Cardiac muscle cell (in vitro differentiated cells and primary cell): Measurements from ENCODE around the gene PDE6A. TPM values are rescaled to one million over a fixed set of nuclear protein-coding genes. Genes with fewer than 3 reads are reported as not detected.

Source experiments
- DNase-seq, 2 donors: peaks; one replicate each; pipeline versions ENCODE4 v3.0.0 to v3.0.0-alpha.2; 2010 to 2017; ENCODE audit warnings: low read depth in 1 of 2, low spot score in 1 of 2
- H3K27ac ChIP-seq: fragments of 200-600 bp; sonication (generic); 2 replicates; pipeline ENCODE4 v1.5.1; 2016
- H3K27me3 ChIP-seq: fragments of 200-600 bp; sonication (generic); 2 replicates; pipeline ENCODE4 v1.6.0; 2016; ENCODE audit warnings: control low read depth
- H3K36me3 ChIP-seq: fragments of 200-600 bp; sonication (generic); 2 replicates; pipeline ENCODE4 v1.5.1; 2016; ENCODE audit warnings: control low read depth
- H3K4me1 ChIP-seq: fragments of 200-600 bp; sonication (generic); 2 replicates; pipeline ENCODE4 v1.8.1; 2017; ENCODE audit warnings: low read depth, mild to moderate bottlenecking, mixed run types
- H3K4me3 ChIP-seq: fragments of 200-600 bp; sonication (generic); 2 replicates; pipeline ENCODE4 v1.5.1; 2016; ENCODE audit warnings: mild to moderate bottlenecking
- H3K9me3 ChIP-seq: fragments of 200-600 bp; sonication (generic); 2 replicates; pipeline ENCODE4 v1.5.1; 2017; ENCODE audit warnings: low read depth, mild to moderate bottlenecking, control low read depth
- polyA plus RNA-seq: library from polyadenylated mRNA; unstranded; fragments of >200 nt; fragmentation: Nextera tagmentation; extraction: Ambion mirVana; gene quantifications from 2 replicates; pipeline ENCODE4 v1.2.1, GENCODE V29; 2016
- total RNA-seq: library from RNA; depleted of rRNA; stranded (reverse); fragments of >200 nt; gene quantifications from 2 replicates; pipeline ENCODE4 v1.2.3, GENCODE V29; 2016
- TF ChIP-seq, protein P1 (sequence below): IDR thresholded peaks from 2 replicates; pipeline ENCODE4 v1.5.1; 2012; ENCODE audit warnings: low read depth, mild to moderate bottlenecking, low read length

Gene PDE6A
- total and polyA plus RNA-seq, 2 experiments from 2014 or later = not detected

- Histone ChIP-seq H3K36me3 (no peaks in the 10 kb centered on the region), H3K27me3 (no peaks in the 10 kb centered on the region), H3K4me1 (no peaks in the 10 kb centered on the region), H3K9me3 (no peaks in the 10 kb centered on the region), H3K4me3 (peak overlapping the region; percentile 28), H3K27ac (peak overlapping the region; percentile 86)
- TF ChIP-seq, protein P1, sequence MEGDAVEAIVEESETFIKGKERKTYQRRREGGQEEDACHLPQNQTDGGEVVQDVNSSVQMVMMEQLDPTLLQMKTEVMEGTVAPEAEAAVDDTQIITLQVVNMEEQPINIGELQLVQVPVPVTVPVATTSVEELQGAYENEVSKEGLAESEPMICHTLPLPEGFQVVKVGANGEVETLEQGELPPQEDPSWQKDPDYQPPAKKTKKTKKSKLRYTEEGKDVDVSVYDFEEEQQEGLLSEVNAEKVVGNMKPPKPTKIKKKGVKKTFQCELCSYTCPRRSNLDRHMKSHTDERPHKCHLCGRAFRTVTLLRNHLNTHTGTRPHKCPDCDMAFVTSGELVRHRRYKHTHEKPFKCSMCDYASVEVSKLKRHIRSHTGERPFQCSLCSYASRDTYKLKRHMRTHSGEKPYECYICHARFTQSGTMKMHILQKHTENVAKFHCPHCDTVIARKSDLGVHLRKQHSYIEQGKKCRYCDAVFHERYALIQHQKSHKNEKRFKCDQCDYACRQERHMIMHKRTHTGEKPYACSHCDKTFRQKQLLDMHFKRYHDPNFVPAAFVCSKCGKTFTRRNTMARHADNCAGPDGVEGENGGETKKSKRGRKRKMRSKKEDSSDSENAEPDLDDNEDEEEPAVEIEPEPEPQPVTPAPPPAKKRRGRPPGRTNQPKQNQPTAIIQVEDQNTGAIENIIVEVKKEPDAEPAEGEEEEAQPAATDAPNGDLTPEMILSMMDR = peak; percentile 67
- peak; percentile 15 to 75 for DNase-seq
These were observed 15.0 kb upstream of the PDE6A start for GRCh38 chr5:149959406-149960236.

GRCh38 chr5:149957855-149958254 lies 13.3 kb upstream of the PDE6A start:
- Histone ChIP-seq H3K4me3 (no peak overlapping the region), H3K4me1 (no peaks in the 10 kb centered on the region), H3K9me3 (no peaks in the 10 kb centered on the region), H3K27ac (no peak overlapping the region), H3K36me3 (no peaks in the 10 kb centered on the region), H3K27me3 (no peaks in the 10 kb centered on the region)
- TF ChIP-seq, protein P1 = no peak
- DNase-seq = no peak

DNA sequence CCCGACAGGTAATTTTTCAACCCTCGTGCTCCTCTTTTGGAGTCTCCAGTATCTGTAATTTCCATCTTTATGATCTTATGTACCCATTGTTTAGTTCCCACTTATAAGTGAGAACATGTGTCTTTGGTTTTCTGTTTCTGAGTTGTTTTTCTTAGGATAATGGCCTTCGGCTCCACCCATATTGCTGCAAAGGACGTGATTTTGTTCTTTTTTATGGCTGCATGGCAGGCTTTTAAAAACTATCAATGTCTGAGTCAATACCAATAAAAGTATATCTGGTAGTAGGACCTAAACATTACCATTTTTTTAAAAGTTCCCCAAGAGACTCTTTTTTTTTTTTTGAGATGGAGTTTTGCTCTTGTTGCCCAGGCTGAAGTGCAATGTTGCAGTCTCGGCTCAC lies 12.1 kb upstream of the PDE6A start:
- TF ChIP-seq, protein P1 = no peak
- no peak for DNase-seq

DNA sequence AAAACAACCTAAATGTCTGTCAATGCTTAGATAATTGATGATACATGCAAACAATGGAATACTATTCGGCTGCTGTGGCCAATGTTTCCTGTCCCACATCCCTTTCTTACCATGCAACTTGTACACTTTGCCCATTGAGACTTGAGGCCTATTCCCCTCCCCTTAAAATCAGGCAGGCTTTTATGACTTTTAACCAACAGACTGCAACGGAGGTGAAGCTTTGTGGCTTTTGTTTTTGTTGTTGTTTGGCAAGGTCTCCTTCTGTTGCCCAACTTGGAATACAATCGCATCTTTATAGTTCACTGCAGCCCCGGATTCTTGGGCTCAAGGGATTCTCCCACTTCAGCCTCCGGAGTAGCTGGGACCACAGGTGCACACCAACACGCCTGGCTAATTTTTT lies 10.2 kb upstream of the PDE6A start:
- Histone ChIP-seq H3K4me3 (no peak overlapping the region), H3K27ac (no peak overlapping the region), H3K4me1 (no peaks in the 10 kb centered on the region), H3K36me3 (no peaks in the 10 kb centered on the region), H3K27me3 (no peaks in the 10 kb centered on the region), H3K9me3 (no peaks in the 10 kb centered on the region)
- DNase-seq = no peak
- TF ChIP-seq, protein P1 = no peak

More for the DNA sequence above, 12.1 kb upstream of the PDE6A start:
- Histone ChIP-seq H3K27ac (no peak overlapping the region), H3K4me1 (no peaks in the 10 kb centered on the region), H3K27me3 (no peaks in the 10 kb centered on the region), H3K9me3 (no peaks in the 10 kb centered on the region), H3K4me3 (no peak overlapping the region), H3K36me3 (no peaks in the 10 kb centered on the region)

DNA sequence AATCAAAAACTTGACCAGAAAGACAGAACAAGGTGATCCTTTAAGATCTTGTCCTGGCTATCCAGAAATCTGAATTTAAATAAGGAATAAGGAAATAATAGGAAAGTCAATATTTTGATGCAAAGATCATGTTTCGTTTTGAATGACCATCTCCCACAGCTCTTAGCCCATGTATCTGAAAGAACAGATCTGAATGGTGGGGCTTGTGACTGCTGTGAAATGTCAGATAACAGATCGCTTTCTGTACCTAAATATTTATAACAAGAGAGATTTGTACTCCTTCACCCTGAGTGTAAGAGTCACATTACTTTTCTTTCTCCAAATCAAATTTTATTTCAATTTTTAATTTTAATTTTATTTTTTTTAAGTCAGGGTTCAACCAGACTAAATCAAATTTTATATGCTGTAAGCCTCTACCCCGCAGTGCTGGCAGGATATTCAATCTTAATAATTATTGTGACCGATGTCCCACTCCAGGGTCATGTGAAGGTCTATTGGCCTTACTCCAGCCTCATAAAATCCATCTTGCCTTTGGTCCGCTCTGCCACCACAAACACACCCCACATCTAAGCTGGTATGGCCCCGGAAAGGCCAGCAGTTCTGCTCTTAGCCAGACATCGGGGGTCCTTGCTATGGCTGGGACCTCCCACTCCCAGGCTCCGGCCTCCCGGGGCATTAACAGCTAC lies 9.0 kb upstream of the PDE6A start:
- Histone ChIP-seq H3K4me1 (no peaks in the 10 kb centered on the region), H3K27me3 (no peaks in the 10 kb centered on the region), H3K27ac (no peak overlapping the region), H3K36me3 (no peaks in the 10 kb centered on the region), H3K9me3 (no peaks in the 10 kb centered on the region), H3K4me3 (no peak overlapping the region)
- DNase-seq = no peak
- TF ChIP-seq, protein P1 = no peak
